ENCODE results near the gene AKAP8. TPM values are rescaled to one million over a fixed set of nuclear protein-coding genes. Genes with fewer than 3 reads are reported as not detected.

The AKAP8 gene
- total RNA-seq, 2 experiments from 2014 or later = 22.2 to 52.3 TPM

GRCh38 chr19:15331419-15332310 lies 47.9 kb downstream of the AKAP8 start:
- no peak overlapping the region for H2AFZ ChIP-seq (ENCODE audit: low read length)
- H3K9me3 ChIP-seq (ENCODE audit: low read length) = no peaks in the 10 kb centered on the region
- H3K4me1 ChIP-seq (ENCODE audit: insufficient read depth, low read length, poor library complexity, severe bottlenecking) = peaks cover 60% of the 10 kb centered on the region
- ChIA-PET CTCF (ENCODE audit: unreplicated experiment) (no interaction called here), POLR2A (interaction anchor here (1.2 kb wide), 1 partner anchor 47 kb away, joined by 3 read pairs; no protein-coding TSS in a partner anchor)
- H3K4me3 ChIP-seq (ENCODE audit: low read depth, low read length, poor library complexity, severe bottlenecking) = peak overlapping the region; percentile 100
- H3K27ac ChIP-seq (ENCODE audit: low read depth, low read length, poor library complexity, severe bottlenecking) = peak overlapping the region; percentile 66
- H4K20me1 ChIP-seq (ENCODE audit: insufficient read depth, low read length) = peaks cover 41% of the 10 kb centered on the region
- TF ChIP-seq CTCF (conservative IDR thresholded peaks at IDR 0.05; ENCODE audit: low read length) = no peak
- no peak for TF ChIP-seq EZH2phosphoT487 (IDR thresholded peaks at IDR 0.05; ENCODE audit: borderline replicate concordance, low read depth, low read length)
- H3K36me3 ChIP-seq (ENCODE audit: insufficient read depth, low read length) = peaks cover 34% of the 10 kb centered on the region
- peaks cover 63% of the 10 kb centered on the region for H3K79me2 ChIP-seq (ENCODE audit: insufficient read depth, low read depth, low read length)
- H3K4me2 ChIP-seq (ENCODE audit: low read length) = peak overlapping the region; percentile 98
- peak; percentile 71 for DNase-seq (ENCODE audit: low spot score)
- intact Hi-C loops (cut with micrococcal nuclease; ENCODE audit: unreplicated experiment) = loop anchor here (2.0 to 5.0 kb wide), 4 partner anchors 39 to 226 kb away; partner anchors contain the start of gene AKAP8L
- no peaks in the 10 kb centered on the region for H3K9me2 ChIP-seq (ENCODE audit: insufficient read depth, low read length)
- no TSS peak for BruUV-seq (replicated peaks)

DNA sequence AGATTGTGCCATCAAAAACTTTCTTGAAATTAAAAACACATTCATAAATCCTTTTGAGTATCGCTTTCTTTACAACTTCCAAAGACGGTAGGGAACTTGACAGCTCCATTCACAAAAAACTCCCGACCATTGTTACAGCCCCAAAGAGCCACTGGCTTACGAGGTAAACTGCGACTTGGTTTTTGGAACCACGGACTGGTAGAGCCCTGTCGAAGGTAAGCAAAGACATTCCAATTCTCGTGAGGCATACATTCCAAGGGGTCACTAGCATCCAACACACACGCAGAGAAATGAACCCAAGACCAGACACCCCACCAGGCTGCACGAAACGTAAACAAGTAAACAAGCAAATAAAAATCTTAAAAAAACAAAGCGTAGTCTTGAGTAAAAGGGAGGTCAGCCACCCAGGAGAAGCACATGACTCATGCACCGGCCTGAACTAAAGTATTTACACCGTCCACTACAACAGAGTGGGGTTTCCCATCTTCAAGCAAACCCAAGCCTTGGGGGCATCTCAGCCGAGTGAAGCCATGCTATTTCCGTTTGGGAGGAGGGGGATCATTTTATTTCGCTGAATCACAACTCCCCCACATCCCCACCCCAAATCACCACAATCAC lies 48.7 kb downstream of the AKAP8 start:
- no TSS peak for BruUV-seq (replicated peaks)
- Histone ChIP-seq H3K4me1 (ENCODE audit: insufficient read depth, low read length, poor library complexity, severe bottlenecking) (peaks cover 67% of the 10 kb centered on the region), H3K79me2 (ENCODE audit: insufficient read depth, low read depth, low read length) (peaks cover 71% of the 10 kb centered on the region), H3K27ac (ENCODE audit: low read depth, low read length, poor library complexity, severe bottlenecking) (peak overlapping the region; percentile 66), H3K36me3 (ENCODE audit: insufficient read depth, low read length) (peaks cover 36% of the 10 kb centered on the region), H2AFZ (ENCODE audit: low read length) (no peak overlapping the region), H4K20me1 (ENCODE audit: insufficient read depth, low read length) (peaks cover 43% of the 10 kb centered on the region), H3K9me3 (ENCODE audit: low read length) (no peaks in the 10 kb centered on the region), H3K4me2 (ENCODE audit: low read length) (peak overlapping the region; percentile 98), H3K9me2 (ENCODE audit: insufficient read depth, low read length) (no peaks in the 10 kb centered on the region), H3K4me3 (ENCODE audit: low read depth, low read length, poor library complexity, severe bottlenecking) (peak overlapping the region; percentile 100)
- intact Hi-C loops (cut with micrococcal nuclease; ENCODE audit: unreplicated experiment) = loop anchor here (2.0 to 5.0 kb wide), 3 partner anchors 44 to 226 kb away; partner anchors contain the start of gene AKAP8L
- ChIA-PET CTCF (ENCODE audit: unreplicated experiment) (no interaction called here), POLR2A (interaction anchor here (0.6 to 1.4 kb wide), 2 partner anchors 10 to 16 kb away, joined by 3 to 4 read pairs; no protein-coding TSS in a partner anchor)
- peak; percentile 28 for DNase-seq (ENCODE audit: low spot score)
- no peak for TF ChIP-seq CTCF (conservative IDR thresholded peaks at IDR 0.05; ENCODE audit: low read length)
- TF ChIP-seq EZH2phosphoT487 (IDR thresholded peaks at IDR 0.05; ENCODE audit: borderline replicate concordance, low read depth, low read length) = no peak

Measured in OCI-LY7 (cell line).